KBM-7 (cell line): ENCODE results near the gene FDCSP.
"Not testable (repeated sequence)": the region's sequence is repeated elsewhere in the genome, so short reads cannot be mapped to it uniquely, and the experiment has no call there.

ENCODE experiments used
- DNase-seq: peaks from one replicate; pipeline ENCODE4 v3.0.0-alpha.2; 2015
- in situ Hi-C: fragments of 300-500 bp; cut with MboI; formaldehyde crosslinking; loops from 2 replicates; pipeline ENCODE4 v1.14.3; 2020; ENCODE audit warnings: low sequenced_read_pairs, low pct_unique_long_range_greater_than_20kb, mixed read lengths

FDCSP gene

DNA sequence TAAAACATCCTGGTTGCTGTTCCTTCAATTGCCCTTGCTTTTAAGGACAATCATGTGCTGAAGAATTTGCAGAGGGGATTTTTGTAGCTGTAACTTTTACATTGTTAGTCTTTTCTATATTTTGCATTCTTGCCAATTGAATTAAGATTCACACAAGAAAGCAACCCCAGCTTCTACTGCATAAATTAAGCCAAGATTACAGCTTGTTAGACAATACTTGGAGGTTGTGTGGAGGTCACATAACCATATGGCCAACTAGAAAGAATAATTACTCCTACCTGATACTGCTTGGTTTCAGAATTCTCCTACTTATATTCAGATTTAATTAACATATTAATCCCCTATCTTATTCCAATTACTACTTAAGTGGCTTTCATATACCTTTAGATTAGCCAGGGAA, 4.1 kb upstream of the FDCSP start:
- in situ Hi-C loops = not testable (repeated sequence)

DNA sequence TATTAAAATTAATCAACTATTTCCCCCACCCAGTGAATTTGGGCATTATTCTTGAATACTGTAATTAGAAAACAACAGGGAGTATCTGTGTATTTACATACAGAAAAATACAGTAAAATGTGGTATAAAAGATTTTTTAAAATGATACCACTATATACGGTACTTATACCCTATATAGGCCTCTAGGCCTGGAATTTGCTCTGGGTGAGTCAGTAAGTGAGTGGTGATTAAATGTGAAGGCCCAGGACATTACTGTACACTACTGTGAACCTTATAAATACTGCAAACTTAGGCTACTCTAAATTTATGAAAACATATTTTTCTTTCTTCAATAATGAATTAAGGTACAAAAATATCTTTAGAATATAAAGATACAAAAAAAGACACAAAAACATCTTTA, 10.2 kb downstream of the FDCSP start:
- no peak for DNase-seq
- in situ Hi-C loops = no loop called here

More for the DNA sequence above, 4.1 kb upstream of the FDCSP start:
- not testable (repeated sequence) for DNase-seq

DNA sequence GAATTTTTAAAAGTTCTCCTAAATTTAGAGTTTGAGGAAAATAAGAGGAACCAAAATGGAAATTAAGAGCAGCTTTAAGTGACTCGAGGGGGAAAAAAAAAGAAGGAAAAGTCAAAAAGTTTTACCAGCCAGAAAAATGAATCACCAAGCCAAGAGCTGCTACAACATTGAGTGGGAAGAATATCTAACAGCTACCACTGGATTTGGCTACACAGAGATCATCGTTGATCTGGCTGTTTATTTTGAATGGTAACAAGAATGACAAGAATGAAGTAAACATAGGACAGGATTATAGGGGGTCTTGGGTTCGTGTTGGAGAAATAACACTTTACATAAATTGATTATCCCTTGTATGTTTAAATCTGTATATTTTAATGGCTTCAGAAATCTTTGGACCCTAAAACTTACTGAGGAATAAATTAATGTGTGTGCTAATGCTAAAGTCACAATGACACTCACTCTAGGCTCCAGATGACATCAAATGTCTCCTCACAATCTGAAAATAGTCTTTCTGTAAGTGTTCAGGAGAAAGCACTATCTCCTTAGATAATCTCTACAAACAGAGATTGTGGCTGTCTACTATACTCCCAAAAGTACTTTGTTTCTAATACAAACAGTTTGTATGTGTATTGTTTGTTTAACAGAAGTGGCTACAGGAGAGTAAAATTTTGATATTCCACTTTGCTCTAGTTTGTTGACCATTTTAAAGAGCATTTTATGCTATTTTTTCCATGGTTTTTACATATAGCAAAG, 13.4 kb downstream of the FDCSP start:
- DNase-seq = no peak
- in situ Hi-C loops = no loop called here

DNA sequence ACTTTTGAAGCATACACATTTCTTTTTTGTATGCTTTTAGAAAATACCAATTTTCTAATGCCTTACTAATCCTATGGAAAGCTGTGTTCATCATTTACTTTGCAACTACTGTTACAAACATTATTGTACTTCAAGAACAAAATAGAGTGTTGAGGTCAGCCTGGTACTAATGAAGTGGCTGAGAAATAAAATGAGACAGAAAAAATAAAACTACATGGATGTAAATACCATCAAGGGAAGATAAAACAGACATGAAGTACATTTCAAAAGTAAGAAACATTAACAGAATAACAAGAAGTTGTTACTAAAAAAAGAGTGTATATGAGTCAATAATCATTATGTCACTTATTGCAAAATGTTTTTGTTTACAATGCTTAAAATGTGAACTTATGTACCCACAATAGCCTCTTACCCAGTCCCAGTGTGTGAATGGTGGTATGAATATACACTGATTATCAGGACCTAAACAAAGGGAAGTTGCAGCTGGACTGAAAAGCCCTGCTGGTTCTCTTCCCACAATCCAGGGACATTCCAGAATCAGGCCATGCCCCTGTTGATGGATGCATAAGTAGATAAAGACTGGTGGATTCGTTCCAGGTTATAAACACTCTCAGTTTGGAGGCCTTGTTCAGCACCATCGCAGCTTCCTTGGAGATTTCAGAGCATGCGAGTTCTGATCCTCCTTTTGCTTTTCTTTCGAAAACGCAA, 14.1 kb downstream of the FDCSP start:
- in situ Hi-C loops = no loop called here
- no peak for DNase-seq

DNA sequence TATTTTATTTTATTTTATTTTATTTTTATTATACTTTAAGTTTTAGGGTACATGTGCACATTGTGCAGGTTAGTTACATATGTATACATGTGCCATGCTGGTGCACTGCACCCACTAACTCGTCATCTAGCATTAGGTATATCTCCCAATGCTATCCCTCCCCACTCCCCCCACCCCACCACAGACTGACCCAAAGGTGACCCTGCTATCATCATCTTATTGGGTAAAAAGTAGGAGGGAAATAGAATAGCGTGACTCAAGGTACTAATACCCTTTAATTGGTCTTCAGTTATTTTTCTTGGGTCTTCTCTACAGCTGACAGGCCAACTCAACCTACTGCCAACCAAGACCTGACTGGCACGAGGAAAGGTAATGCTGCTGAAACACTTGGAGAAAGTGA, 16.4 kb downstream of the FDCSP start, which contains the start of gene CSN3:
Gene CSN3 (plus strand): TSS at position 301 of the 400 bp plus-strand sequence. CDS start 2,223 bp downstream, outside the sequence.
- DNase-seq, in situ Hi-C loops: not testable (repeated sequence)

DNA sequence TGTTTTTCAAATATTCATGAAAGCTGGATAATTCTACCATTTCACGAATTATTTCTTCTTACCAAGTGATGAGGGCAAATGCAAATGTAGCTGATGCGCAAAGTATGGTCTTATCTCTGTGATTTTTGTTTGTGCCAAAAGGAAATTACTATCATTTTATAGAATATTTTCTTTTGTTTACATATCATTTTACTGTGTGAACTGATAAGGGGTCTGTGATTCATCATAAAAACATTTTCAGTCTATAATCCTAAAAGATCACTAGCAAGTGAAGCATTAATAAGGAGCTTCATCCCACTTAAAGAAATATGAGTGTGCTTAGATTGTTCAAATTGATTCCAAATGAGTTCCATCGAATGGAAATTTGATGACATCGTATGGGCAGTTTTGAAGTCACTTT, 17.2 kb downstream of the FDCSP start:
- DNase-seq = no peak
- in situ Hi-C loops = no loop called here

DNA sequence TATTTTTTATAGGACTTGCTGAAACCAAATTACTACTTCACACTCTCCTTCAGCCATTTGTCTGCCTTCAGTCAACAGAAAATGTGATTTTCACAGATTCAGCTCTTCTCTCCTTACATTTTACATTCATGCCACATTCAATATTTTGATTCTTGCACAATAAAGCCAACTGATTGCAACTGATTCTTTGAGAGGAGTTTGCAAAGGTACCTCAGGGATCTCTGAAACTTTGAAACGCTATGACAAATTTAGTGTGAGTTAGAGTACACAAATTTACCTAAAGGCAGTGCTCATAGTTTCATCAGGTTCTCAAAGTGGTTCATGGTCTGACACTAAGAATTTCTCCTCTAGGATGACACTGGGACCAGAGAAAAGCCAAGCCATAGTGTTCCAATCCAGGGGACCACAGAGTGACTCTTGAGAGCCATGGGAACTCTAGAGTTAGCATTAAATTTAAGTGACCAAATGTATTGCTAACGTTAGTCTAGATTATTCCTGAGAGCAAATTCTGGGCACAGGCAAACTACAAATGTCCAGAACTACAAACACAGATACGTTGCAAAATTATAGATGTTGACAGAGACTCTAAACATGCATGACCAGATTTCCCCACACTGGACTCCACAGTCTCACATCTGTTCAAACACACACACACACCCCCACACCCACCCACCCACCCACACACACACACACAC, 25.5 kb downstream of the FDCSP start:
- in situ Hi-C loops = no loop called here
- no peak for DNase-seq

DNA sequence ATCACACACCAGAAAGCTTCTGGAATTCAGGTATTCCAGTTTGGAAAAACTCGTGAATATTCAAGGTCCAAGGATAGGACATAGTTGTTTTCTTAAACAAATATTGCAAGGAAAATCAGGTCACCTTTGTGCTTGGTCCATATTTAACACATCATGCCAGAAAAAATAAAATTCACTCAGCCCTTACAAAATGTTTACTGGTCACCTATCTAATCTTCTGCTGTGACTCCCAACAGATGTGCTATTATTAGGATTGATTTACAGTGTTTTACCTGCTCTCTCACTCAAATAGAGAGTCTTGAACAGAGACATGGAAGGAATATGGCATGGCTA, 26.0 kb downstream of the FDCSP start:
- in situ Hi-C loops = no loop called here
- DNase-seq = no peak

DNA sequence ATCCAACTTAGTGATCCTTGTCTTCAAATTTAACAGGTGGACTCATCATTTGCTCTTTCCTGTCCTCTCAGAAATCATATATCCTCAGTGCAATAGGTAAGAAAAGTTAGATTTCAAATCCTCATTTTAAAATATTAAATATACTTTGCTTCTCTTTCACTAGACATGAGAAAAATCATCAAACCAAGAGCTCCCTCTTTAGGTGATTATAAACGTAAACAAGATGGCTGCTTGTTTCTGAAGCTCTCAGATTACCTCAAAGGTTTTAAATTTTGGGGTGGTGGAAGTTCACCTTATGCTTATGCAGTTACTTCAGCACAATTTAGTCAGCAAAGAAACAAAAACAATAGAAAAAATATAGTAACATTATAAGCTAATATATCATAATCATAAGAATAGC, 43.8 kb downstream of the FDCSP start:
- DNase-seq = no peak
- in situ Hi-C loops = no loop called here

DNA sequence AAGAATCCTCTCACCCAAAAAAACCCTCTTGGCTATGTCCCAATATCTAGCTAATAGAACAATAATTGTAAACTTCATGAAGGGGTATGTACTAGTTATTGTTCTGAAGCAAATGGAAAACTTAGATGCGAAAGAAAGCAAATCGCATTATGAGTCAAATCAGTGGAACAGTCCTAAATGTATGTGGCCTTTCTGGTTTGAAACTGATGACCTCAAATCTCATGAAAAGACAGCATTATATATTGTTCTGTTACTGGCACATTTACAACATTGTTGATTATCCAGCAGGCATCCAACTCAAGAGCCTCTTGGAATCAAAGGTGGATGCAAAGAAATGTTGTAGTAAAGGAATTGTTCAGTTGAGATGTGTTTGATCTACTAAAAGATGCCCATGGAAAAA, 51.2 kb downstream of the FDCSP start:
- in situ Hi-C loops = no loop called here
- no peak for DNase-seq

DNA sequence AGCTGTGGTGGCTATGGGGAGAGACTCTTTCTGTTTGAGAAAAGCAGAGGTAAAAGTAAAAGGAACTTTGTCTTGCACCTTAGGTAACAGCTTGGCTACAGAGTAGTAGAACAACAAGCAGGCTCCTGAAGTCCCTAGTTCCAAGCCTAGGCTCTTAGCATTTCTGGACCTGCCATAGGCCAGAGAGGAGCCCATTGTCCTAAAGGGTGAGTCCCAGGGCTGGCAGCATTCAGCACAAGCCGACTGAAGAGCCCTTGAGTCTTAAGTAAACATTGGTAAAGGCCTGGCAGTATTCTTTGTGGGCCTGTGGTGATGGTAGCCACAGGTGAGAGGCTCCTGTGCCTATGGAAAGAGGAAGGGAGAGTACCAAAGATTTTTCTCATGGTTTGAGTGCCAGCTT, 54.6 kb downstream of the FDCSP start:
- DNase-seq = no peak

More for the DNA sequence above, 54.6 kb downstream of the FDCSP start:
- in situ Hi-C loops = no loop called here
